Memory B cell (primary cell): ENCODE results near the gene AGRN.
A peak's percentile ranks its signal among the peaks of the same experiment; 100 is the strongest.
"Not testable (repeated sequence)": the region's sequence is repeated elsewhere in the genome, so short reads cannot be mapped to it uniquely, and the experiment has no call there.

Source experiments
- ATAC-seq: fragments of 150-1000 bp; cut with Tn5 transposase; 2 replicates; pipeline ENCODE4 v1.10.0; 2021; ENCODE audit warnings: low read depth, mild to moderate bottlenecking, moderate library complexity
- DNase-seq, 2 donors: peaks; one replicate each; pipeline ENCODE4 v3.0.0; 2022; ENCODE audit warnings: low spot score in 2 of 2
- H3K27ac Mint-ChIP-seq: one replicate; pipeline ENCODE4 v1.8.0; 2022; ENCODE audit warnings: mild to moderate bottlenecking, moderate library complexity, mixed read lengths
- H3K27me3 Mint-ChIP-seq: one replicate; pipeline ENCODE4 v1.8.0; 2022; ENCODE audit warnings: mixed read lengths
- H3K36me3 Mint-ChIP-seq: one replicate; pipeline ENCODE4 v1.8.0; 2022; ENCODE audit warnings: mild to moderate bottlenecking, mixed read lengths
- H3K4me1 Mint-ChIP-seq: one replicate; pipeline ENCODE4 v1.8.0; 2022; ENCODE audit warnings: mixed read lengths
- H3K4me3 Mint-ChIP-seq: one replicate; pipeline ENCODE4 v1.8.0; 2022; ENCODE audit warnings: mild to moderate bottlenecking, moderate library complexity, mixed read lengths
- H3K9me3 Mint-ChIP-seq: one replicate; pipeline ENCODE4 v1.8.0; 2022; ENCODE audit warnings: mixed read lengths

The AGRN gene

DNA sequence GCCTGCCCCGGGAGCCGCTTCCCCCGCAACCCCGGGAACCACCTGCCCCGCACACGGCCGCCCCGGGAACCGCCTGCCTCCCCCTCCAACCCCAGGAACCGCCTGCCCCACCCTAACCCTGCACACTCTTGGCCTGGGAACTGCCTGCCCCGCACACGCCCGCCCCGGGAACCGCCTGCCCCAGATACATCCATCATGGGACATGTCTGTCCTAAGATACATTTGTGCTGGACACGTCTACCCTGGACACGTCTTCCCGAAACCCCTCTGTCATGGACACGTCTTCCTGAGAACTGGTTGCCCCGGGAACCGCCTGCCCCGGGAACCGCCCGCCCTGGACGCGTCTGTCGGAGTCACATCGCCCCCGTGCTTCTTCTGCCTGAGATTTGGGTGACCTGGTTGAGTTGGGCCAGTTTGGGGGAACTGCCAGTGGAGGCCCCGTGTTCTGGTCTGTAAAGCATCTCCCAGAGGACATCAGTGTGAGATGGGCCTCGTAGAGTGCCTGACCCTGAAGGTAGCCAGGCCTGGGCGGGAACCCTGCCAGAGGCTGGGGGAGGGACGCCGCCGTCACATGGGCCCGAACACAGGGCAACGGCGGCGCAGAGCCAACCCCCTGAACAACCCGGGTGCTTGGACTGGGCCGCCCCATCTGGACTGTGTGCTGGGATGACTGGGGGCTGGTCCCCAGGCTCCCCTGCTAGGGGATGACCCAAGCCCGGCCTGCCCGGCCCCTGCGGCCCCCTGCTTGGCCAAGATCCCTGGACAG is 41.7 kb upstream of the AGRN start:
- no peak overlapping the region for H3K27ac Mint-ChIP-seq
- H3K36me3 Mint-ChIP-seq: peaks cover 4% of the 10 kb centered on the region
- H3K9me3 Mint-ChIP-seq: no peaks in the 10 kb centered on the region
- DNase-seq: no peak
- peaks cover 23% of the 10 kb centered on the region for H3K27me3 Mint-ChIP-seq
- H3K4me3 Mint-ChIP-seq: peak overlapping the region; percentile 62
- ATAC-seq: no peak
- peaks cover 3% of the 10 kb centered on the region for H3K4me1 Mint-ChIP-seq

DNA sequence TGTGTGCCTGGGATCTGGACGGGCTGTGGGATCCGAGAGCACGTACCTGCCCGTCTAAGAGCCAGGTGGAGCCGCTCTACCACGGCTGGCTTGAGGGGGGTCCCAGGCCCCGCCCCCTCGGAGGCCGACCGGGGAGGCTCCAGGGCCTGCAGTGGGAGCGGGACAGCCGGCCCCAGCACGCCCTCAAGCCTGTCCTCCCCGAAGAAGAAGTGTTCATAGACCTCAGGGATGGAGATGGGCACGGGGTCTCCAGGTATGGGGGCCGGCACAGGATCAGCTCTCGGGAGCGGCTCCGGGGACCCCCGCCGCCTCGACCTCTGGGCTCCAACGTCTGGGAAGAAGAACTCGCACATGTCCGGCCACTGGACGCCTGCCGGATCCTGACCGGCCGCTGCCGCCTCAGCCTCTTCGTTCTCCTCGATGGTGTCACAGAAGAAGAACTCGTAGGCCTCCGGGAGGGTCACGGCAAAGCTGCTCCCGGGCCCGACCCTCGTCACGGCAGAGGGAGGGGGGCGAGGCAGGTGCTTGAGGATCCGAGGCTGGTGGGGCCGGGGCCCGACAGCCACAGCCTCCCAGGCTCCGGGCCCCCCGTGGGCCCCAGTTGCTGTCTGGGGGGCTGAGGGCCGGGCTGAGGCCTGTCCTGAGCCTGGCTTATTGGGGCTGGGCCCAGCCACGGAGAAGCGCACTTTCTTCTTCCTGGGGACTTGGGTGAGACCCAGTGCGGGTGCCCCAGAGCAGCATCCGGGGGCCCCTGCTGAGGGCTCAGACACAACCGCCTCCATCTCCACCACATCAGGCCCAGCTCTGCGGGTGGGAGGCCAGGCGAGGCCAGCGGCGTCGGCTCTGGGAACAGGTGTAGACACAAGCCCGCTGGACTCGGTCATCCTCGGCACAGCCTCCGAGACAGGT is 40.8 kb upstream of the AGRN start:
- Mint-ChIP-seq H3K36me3 (peaks cover 4% of the 10 kb centered on the region), H3K4me1 (peaks cover 5% of the 10 kb centered on the region)
- ATAC-seq: no peak

DNA sequence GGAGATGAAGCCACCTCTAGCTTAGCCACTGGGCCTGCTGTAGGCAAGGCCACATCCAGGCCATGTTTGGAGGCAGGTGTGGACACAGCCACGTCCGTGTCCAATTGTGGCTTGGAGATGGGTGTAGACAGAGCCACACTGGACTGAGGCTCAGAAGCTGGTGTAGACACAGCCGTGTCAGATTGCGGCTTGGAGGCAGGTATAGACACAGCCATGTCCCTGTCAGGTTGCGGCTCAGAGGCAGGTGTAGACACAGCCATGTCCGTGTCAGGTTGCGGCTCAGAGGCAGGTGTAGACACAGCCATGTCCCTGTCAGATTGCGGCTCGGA is 40.2 kb upstream of the AGRN start:
- no peak for DNase-seq

More for the DNA sequence above, 40.8 kb upstream of the AGRN start:
- Mint-ChIP-seq H3K9me3 (no peaks in the 10 kb centered on the region), H3K27ac (no peak overlapping the region), H3K4me3 (no peak overlapping the region), H3K27me3 (peaks cover 24% of the 10 kb centered on the region)
- DNase-seq: no peak

DNA sequence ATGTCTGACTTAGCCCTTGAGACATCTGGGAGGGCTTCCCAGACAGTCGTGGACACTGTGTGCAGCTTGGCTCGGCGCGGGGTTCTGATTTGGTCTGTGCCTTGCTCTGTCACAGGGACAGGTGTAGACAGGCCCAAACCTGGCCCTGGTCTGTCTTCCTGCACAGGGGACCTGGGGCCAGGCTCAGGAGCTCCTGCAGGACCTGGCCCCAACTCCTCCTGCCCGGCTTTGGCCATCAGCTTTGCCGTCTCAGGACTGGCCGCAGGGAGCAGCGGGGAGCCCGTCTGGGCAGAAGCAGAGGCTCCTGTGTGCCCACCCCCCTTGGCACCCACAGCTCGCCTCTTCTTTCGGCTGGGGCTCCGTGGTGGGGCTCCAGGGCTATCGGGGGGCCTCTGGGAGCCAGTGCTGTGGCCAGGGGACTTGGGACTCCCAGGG is 39.8 kb upstream of the AGRN start:
- DNase-seq (no peak), ATAC-seq (no peak)
- Mint-ChIP-seq H3K9me3 (no peaks in the 10 kb centered on the region), H3K4me1 (peaks cover 5% of the 10 kb centered on the region), H3K27me3 (peaks cover 21% of the 10 kb centered on the region), H3K27ac (no peak overlapping the region), H3K4me3 (no peak overlapping the region), H3K36me3 (peaks cover 4% of the 10 kb centered on the region)

More for the DNA sequence above, 40.2 kb upstream of the AGRN start:
- H3K9me3 Mint-ChIP-seq: no peaks in the 10 kb centered on the region
- peaks cover 23% of the 10 kb centered on the region for H3K27me3 Mint-ChIP-seq
- ATAC-seq: no peak
- no peak overlapping the region for H3K27ac Mint-ChIP-seq
- H3K4me1 Mint-ChIP-seq: peaks cover 5% of the 10 kb centered on the region
- H3K4me3 Mint-ChIP-seq: no peak overlapping the region
- peaks cover 4% of the 10 kb centered on the region for H3K36me3 Mint-ChIP-seq

DNA sequence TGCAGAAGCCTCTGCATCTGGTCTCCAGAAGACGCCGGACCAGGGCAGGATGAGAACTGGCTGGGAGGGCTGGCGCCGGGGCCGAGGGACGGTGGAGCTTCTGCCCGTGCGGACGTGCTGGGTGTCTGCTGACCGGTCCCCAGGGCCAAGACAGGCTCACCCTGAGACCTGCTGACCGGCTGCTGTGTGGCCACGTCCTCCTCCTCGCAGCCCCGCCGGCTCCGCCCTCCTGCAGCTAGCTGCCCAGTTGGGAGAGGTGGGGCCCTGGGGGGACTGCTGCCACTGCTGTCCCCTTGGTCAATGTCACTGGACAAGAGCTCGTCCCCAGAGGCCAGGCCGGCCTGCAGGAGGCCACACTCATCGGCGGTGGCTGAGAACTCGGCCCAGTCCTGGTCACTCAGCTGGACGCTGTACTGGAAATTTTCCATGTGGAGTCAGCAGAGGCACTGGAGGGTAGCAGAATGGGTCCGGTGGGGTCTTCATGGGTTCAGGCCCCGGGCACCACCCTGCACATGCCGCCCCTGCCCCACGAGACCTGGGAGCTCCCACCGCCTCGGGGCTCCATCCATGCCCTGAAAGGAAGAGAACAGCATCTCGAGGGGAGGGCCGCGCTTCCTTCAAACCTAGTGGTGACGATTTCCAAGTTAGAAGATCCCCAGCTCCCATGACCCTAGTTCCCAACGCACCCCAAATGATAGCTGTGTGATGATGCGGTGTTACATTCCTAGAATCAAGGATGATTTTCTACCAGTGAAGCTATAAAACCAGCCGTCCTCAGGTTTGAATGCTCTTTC is 39.1 kb upstream of the AGRN start:
- no peak for ATAC-seq
- H3K4me1 Mint-ChIP-seq: peaks cover 5% of the 10 kb centered on the region

DNA sequence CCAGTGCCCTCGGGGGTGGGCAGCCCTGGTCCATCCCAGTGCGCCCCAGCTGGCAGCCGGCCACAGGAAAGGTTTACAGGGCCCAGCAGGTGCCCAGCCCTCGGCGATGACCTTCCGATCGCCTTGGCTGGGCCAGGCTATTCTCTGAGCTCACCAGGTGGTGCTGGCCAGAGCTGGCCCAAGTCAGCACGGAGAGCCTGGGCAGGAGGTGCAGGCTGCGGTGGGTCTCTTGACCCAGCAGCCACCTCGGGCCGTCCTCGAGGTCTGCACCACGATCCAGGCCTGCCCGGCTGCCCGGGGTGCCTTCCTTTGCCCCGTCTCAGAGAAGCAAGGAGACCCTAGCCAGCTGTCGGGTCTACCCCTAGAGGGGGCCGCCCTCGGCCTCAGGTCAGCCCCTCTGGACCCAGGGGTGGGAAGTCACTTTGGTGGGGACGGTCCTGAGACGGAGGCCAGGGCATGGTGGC is 38.4 kb upstream of the AGRN start:
- no peaks in the 10 kb centered on the region for H3K9me3 Mint-ChIP-seq
- peaks cover 5% of the 10 kb centered on the region for H3K4me1 Mint-ChIP-seq
- no peak overlapping the region for H3K27ac Mint-ChIP-seq
- peaks cover 23% of the 10 kb centered on the region for H3K27me3 Mint-ChIP-seq
- peaks cover 4% of the 10 kb centered on the region for H3K36me3 Mint-ChIP-seq
- ATAC-seq: no peak
- no peak for DNase-seq
- H3K4me3 Mint-ChIP-seq: no peak overlapping the region

More for the DNA sequence above, 39.1 kb upstream of the AGRN start:
- Mint-ChIP-seq H3K9me3 (no peaks in the 10 kb centered on the region), H3K4me3 (no peak overlapping the region), H3K36me3 (peaks cover 4% of the 10 kb centered on the region), H3K27ac (no peak overlapping the region), H3K27me3 (peaks cover 20% of the 10 kb centered on the region)
- no peak for DNase-seq

DNA sequence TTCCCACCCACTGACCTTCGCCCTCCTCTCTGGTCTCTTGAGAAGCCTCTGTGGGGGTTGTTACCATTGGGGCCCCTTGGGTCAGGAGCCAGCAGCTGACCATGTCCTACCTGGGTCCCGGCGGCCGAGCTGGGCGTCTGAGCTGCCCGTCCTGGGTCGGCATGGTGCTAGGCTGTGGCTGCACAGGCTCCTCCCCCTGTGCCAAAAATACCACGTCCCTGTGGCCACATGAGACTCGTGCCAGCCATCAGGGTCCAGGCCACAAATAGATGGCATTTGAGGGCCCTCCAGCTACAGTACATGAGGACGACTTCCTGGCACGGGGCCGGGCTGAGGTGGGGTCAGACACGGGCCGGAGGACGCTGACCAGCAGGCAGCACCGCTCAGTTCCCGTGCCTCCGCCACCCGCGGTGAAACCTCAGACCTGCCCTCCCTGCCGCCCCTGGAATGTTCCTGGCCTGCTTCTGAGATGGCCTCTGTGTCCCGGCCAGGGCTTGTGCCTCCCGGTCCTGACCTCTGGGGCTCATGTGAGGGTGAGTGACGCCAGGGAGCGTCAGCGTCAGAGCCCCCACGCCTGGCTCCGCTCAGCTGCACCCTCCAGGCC is 37.9 kb upstream of the AGRN start, which contains the start of gene PERM1:
Gene PERM1 (minus strand): TSS at position 139 of the 604 bp plus-strand sequence. CDS start 1,064 bp downstream, outside the sequence.
- Mint-ChIP-seq H3K9me3 (no peaks in the 10 kb centered on the region), H3K27me3 (peaks cover 23% of the 10 kb centered on the region), H3K36me3 (peaks cover 4% of the 10 kb centered on the region), H3K4me3 (no peak within 1 kb of the TSS), H3K4me1 (peaks cover 5% of the 10 kb centered on the region), H3K27ac (no peak within 1 kb of the TSS)
- ATAC-seq (no peak), DNase-seq (no peak)

DNA sequence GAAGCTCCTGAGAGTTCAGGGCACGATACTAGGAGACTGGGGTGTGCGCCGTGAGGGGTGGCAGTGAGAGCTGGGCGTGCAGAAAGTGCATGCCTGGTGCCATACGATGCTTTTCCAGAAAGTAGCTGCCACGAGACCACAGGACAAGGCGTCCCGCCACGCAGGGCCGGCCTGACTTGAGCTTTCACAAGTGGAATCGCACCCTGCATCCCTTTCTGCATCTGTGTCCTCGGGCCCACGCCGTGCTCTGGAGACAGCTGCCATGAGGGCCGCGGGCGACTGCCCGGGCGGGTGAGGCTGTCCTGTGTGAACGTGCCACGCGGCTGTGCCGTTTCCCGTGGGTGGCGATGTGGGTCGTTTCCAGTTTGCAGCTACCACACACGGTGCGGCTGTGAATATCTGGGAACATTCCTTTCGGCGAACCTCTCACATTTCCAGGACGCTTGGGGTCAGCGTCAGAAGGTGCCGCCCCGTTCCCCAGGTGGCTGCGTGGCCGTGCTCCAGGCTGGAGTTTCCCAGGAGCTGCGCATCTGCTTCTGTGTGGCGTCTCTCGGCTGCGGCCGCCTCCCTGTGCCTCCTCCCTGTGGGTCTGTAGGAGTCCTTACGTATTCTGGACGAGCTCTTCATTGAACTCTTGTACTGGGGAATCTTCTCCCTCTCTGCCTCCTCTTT is 37.0 kb upstream of the AGRN start:
- H3K27me3 Mint-ChIP-seq: peaks cover 23% of the 10 kb centered on the region
- ATAC-seq (no peak), DNase-seq (no peak)
- H3K4me3 Mint-ChIP-seq: no peak overlapping the region
- H3K27ac Mint-ChIP-seq: no peak overlapping the region
- H3K4me1 Mint-ChIP-seq: peaks cover 5% of the 10 kb centered on the region
- peaks cover 4% of the 10 kb centered on the region for H3K36me3 Mint-ChIP-seq
- H3K9me3 Mint-ChIP-seq: peaks cover under 1% of the 10 kb centered on the region

DNA sequence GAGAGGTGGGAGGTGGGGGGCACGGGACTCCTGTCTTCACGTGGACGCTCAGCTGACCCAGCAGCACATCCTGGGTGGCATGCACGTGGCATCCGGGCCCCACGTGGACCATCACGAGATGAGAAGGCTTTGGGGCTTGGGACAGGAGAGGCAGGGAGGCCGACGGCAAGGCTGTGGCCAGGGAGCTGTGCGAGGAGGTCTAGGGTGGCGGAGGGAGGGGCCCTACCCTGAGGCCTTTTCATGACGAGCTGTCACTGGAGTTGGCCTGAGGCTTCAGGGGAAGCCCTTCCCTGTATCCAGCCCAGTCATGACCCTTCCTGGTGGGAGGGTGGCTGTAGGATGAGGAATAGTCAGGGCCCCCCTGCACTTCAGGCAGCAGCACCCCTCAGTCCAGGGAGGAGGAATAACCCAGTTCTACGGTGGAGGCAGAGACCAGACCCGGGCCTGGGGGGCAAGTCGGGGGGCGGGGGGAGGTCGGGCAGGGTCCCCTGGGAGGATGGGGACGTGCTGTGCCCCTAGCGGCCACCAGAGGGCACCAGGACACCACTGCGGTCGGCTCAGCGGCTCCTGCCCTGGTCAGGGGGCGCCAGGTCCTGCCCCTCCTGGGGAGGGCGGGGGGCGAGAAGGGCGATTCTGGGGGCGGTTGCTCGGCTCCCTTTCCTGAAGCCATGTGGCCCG is 36.0 kb upstream of the AGRN start:
- no peak overlapping the region for H3K27ac Mint-ChIP-seq
- H3K36me3 Mint-ChIP-seq: peaks cover 4% of the 10 kb centered on the region
- H3K9me3 Mint-ChIP-seq: peaks cover 7% of the 10 kb centered on the region
- peaks cover 24% of the 10 kb centered on the region for H3K27me3 Mint-ChIP-seq
- DNase-seq (peak; percentile 72 to 83), ATAC-seq (peak; percentile 85)
- H3K4me1 Mint-ChIP-seq: peaks cover 2% of the 10 kb centered on the region
- H3K4me3 Mint-ChIP-seq: no peak overlapping the region

DNA sequence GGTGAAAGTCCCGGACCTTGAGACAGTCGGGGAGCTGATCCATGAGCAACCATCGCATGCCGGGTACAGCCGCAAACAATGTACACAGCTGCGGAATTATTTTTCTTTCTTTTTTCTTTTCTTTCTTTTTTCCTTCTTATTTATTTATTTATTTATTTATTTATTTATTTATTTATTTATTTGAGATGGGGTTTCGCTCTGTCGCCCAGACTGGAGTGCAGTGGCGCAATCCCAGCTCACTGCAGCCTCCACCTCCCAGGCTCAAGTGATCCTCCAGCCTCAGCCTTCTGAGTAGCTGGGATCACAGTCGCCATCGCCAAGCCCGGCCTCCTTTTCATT is 35.5 kb upstream of the AGRN start:
- ATAC-seq (peak; percentile 41), DNase-seq (no peak)
- no peak overlapping the region for H3K27ac Mint-ChIP-seq
- peaks cover 9% of the 10 kb centered on the region for H3K9me3 Mint-ChIP-seq
- no peak overlapping the region for H3K4me3 Mint-ChIP-seq
- H3K4me1 Mint-ChIP-seq: peaks cover 2% of the 10 kb centered on the region
- H3K27me3 Mint-ChIP-seq: peaks cover 27% of the 10 kb centered on the region
- peaks cover 7% of the 10 kb centered on the region for H3K36me3 Mint-ChIP-seq

DNA sequence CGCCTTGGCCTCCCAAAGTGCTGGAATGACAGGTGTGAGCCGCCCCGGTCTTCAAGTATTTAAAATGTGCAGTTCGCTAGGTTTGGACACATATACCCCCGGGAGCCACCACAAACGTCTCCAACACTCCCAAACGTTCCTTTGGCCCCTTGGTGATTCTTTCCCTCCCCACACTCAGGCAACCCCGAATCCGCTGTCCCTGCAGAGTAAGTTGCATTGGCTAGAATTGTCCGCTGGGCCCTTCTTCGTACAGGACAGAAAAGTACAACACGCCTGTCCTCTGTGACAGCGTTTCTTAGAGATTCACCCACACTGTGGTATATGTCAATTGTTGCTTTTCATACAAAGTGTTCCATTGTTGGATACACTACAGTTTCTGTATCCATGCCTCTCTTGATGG is 34.8 kb upstream of the AGRN start:
- Mint-ChIP-seq H3K36me3 (peaks cover 7% of the 10 kb centered on the region), H3K9me3 (peaks cover 9% of the 10 kb centered on the region), H3K27me3 (peaks cover 31% of the 10 kb centered on the region), H3K27ac (no peak overlapping the region), H3K4me3 (no peak overlapping the region), H3K4me1 (peaks cover 2% of the 10 kb centered on the region)
- DNase-seq (no peak), ATAC-seq (no peak)

DNA sequence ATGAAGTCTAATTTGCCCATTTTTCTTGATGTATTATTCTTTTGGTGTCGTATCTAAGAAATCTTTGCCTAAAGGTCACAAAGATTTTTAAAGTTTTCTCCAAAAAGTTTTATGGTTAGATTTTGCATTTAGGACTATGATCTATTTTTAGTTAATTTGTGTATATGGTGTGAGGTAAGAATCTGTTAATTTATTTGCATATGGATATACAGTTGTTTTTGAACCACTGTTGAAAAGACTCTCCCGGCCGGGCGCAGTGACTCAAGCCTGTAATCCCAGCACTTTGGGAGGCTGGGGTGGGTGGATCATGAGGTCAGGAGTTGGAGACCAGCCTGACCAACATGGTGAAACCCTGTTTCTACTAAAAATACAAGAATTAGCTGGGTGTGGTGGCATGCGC is 31.9 kb upstream of the AGRN start:
- H3K27ac Mint-ChIP-seq, H3K36me3 Mint-ChIP-seq, ATAC-seq, DNase-seq, H3K4me1 Mint-ChIP-seq, H3K4me3 Mint-ChIP-seq: not testable (repeated sequence)
- Mint-ChIP-seq H3K9me3 (peaks cover 14% of the 10 kb centered on the region), H3K27me3 (peaks cover 33% of the 10 kb centered on the region)
